ENCODE data around the gene PTP4A1.

- TF ChIP-seq EZH2phosphoT487 (IDR thresholded peaks at IDR 0.05; ENCODE audit: low read depth, severe bottlenecking, unreplicated experiment), result no peak
- no peak for TF ChIP-seq EZH2 (IDR thresholded peaks at IDR 0.05; ENCODE audit: borderline replicate concordance)
- TF ChIP-seq CTCF (IDR thresholded peaks at IDR 0.05; ENCODE audit: poor library complexity), result no peak
Observed at GRCh38 chr6:63561288-63561687, 11.0 kb upstream of the PTP4A1 start.

All from hepatocyte (in vitro differentiated cells).